Measurements from ENCODE around the gene SLC9C1.

SLC9C1 gene

DNA sequence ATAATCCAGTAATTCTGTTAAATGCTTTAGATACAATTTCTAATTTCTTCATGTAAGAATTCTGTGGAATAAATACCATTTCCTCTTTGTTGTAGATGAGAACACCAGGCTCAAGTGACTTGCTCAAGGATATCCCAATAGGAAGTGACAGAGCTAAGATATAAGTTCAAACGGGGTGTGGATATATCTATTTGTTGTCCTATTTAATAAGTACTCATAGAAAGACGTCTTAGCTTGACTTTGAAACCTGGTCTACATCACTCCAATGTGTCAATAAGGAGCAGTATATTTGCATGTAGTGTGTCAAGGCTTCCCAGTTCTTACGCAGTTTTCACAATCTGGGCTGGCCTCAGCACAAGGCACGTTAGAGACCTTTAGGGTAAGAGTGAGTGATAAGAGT lies 156.2 kb downstream of the SLC9C1 start:
- Histone ChIP-seq H3K27ac (no peak overlapping the region), H3K4me2 (no peak overlapping the region; the same call in 1 of the 2 replicates), H3K79me2 (ENCODE audit: insufficient read depth, low read depth) (no peaks in the 10 kb centered on the region), H3K36me3 (ENCODE audit: insufficient read depth) (no peaks in the 10 kb centered on the region), H2AFZ (ENCODE audit: low read depth) (no peak overlapping the region), H3K4me1 (ENCODE audit: low read depth, poor library complexity, severe bottlenecking) (peaks cover 48% of the 10 kb centered on the region), H3K4me3 (IDR thresholded peaks at IDR 0.05; ENCODE audit: insufficient read depth, low read depth, low read length) (no peak overlapping the region), H4K20me1 (ENCODE audit: insufficient read depth) (no peaks in the 10 kb centered on the region), H3K27me3 (ENCODE audit: insufficient read depth, low read depth) (no peaks in the 10 kb centered on the region), H3K9ac (no peak overlapping the region)
- TF ChIP-seq, protein P1, sequence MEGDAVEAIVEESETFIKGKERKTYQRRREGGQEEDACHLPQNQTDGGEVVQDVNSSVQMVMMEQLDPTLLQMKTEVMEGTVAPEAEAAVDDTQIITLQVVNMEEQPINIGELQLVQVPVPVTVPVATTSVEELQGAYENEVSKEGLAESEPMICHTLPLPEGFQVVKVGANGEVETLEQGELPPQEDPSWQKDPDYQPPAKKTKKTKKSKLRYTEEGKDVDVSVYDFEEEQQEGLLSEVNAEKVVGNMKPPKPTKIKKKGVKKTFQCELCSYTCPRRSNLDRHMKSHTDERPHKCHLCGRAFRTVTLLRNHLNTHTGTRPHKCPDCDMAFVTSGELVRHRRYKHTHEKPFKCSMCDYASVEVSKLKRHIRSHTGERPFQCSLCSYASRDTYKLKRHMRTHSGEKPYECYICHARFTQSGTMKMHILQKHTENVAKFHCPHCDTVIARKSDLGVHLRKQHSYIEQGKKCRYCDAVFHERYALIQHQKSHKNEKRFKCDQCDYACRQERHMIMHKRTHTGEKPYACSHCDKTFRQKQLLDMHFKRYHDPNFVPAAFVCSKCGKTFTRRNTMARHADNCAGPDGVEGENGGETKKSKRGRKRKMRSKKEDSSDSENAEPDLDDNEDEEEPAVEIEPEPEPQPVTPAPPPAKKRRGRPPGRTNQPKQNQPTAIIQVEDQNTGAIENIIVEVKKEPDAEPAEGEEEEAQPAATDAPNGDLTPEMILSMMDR (conservative IDR thresholded peaks at IDR 0.05; ENCODE audit: low read depth, low read length) = no peak

GRCh38 chr3:112136959-112137693 lies 156.9 kb downstream of the SLC9C1 start:
- Histone ChIP-seq H2AFZ (ENCODE audit: low read depth) (0 out of 2 replicates have a peak overlapping the region, but pooled peaks have one; percentile 15), H3K9ac (no peak overlapping the region), H4K20me1 (ENCODE audit: insufficient read depth) (no peaks in the 10 kb centered on the region), H3K4me1 (ENCODE audit: low read depth, poor library complexity, severe bottlenecking) (peaks cover 54% of the 10 kb centered on the region), H3K79me2 (ENCODE audit: insufficient read depth, low read depth) (no peaks in the 10 kb centered on the region), H3K4me2 (no peak overlapping the region; the same call in 1 of the 2 replicates), H3K27me3 (ENCODE audit: insufficient read depth, low read depth) (no peaks in the 10 kb centered on the region), H3K4me3 (IDR thresholded peaks at IDR 0.05; ENCODE audit: insufficient read depth, low read depth, low read length) (no peak overlapping the region), H3K27ac (no peak overlapping the region), H3K36me3 (ENCODE audit: insufficient read depth) (no peaks in the 10 kb centered on the region)
- TF ChIP-seq, protein P1 (conservative IDR thresholded peaks at IDR 0.05; ENCODE audit: low read depth, low read length) = peak; percentile 78; the same call in 1 of the 2 replicates

GRCh38 chr3:112136046-112136445 lies 158.0 kb downstream of the SLC9C1 start:
- 0 out of 2 replicates have a peak overlapping the region, but pooled peaks have one; percentile 93 for H3K4me2 ChIP-seq

DNA sequence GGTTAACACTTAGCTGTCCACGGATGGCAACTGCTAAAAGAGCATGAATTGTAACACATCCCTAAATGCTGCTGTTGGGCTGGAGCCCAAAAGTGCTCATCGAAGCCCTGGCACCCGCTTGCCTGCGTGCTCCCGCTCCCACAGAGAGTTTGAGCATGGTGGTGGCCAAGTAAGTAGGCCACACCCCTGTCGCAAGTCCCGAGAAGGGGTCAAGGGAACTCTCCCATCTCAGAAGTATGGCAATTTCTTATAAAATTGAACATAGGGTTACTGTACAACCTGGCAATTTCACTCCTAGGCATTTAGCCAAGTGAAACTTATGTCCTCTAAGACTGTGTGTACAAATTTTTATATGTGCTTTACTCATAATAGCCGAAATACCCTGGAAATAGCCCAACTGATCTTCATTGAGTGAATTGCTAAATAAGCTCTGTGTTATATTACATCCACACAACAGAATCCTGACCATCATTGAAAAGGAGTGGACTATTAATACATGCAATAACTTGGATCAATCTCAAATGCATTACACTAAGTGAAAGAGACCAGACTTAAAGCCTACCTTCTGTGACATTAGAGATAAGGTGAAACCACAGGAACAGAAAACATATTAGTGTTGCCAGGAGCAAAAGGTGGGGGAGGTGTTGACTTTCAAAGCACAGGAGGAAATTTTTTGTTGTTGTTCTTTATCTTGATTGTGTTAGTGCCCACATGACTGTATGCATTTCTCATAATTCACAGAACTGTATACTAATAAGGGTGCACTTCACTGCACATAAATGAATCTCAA lies 159.5 kb downstream of the SLC9C1 start:
- H3K27ac ChIP-seq = peak overlapping the region; percentile 36
- H3K9ac ChIP-seq = no peak overlapping the region
- peak overlapping the region; percentile 93 for H3K4me2 ChIP-seq
- peaks cover 62% of the 10 kb centered on the region for H3K4me1 ChIP-seq (ENCODE audit: low read depth, poor library complexity, severe bottlenecking)
- no peaks in the 10 kb centered on the region for H3K27me3 ChIP-seq (ENCODE audit: insufficient read depth, low read depth)
- H2AFZ ChIP-seq (ENCODE audit: low read depth) = no peak overlapping the region
- TF ChIP-seq, protein P1 (conservative IDR thresholded peaks at IDR 0.05; ENCODE audit: low read depth, low read length) = no peak
- H3K36me3 ChIP-seq (ENCODE audit: insufficient read depth) = no peaks in the 10 kb centered on the region
- no peaks in the 10 kb centered on the region for H4K20me1 ChIP-seq (ENCODE audit: insufficient read depth)
- no peaks in the 10 kb centered on the region for H3K79me2 ChIP-seq (ENCODE audit: insufficient read depth, low read depth)
- no peak overlapping the region for H3K4me3 ChIP-seq (IDR thresholded peaks at IDR 0.05; ENCODE audit: insufficient read depth, low read depth, low read length)

More at GRCh38 chr3:112136046-112136445, 158.0 kb downstream of the SLC9C1 start:
- Histone ChIP-seq H2AFZ (ENCODE audit: low read depth) (no peak overlapping the region), H3K79me2 (ENCODE audit: insufficient read depth, low read depth) (no peaks in the 10 kb centered on the region), H3K9ac (no peak overlapping the region), H3K36me3 (ENCODE audit: insufficient read depth) (no peaks in the 10 kb centered on the region), H3K27me3 (ENCODE audit: insufficient read depth, low read depth) (no peaks in the 10 kb centered on the region), H3K4me1 (ENCODE audit: low read depth, poor library complexity, severe bottlenecking) (peaks cover 62% of the 10 kb centered on the region), H3K27ac (no peak overlapping the region), H3K4me3 (IDR thresholded peaks at IDR 0.05; ENCODE audit: insufficient read depth, low read depth, low read length) (no peak overlapping the region), H4K20me1 (ENCODE audit: insufficient read depth) (no peaks in the 10 kb centered on the region)
- TF ChIP-seq, protein P1 (conservative IDR thresholded peaks at IDR 0.05; ENCODE audit: low read depth, low read length) = no peak

Data from KMS-11 (cell line).